Thoracic aorta (tissue), 2 donors: ENCODE results near the gene RAP1GAP2. TPM values are rescaled to one million over a fixed set of nuclear protein-coding genes. Genes with fewer than 3 reads are reported as not detected.

Source experiments
- ATAC-seq: fragments of 150-250 bp; one replicate; pipeline ENCODE4 v1.8.0; 2017; ENCODE audit warnings: low read depth; ENCODE audit not compliant: insufficient number of reproducible peaks, low FRiP score
- DNase-seq: peaks from one replicate; pipeline ENCODE4 v3.0.0-alpha.2; 2020; ENCODE audit warnings: low spot score
- H3K27ac ChIP-seq, 2 donors: fragments of 200-600 bp; sonication (generic); 1 replicate in 1 of 2; 2 replicates in 1 of 2; pipeline ENCODE4 v1.5.1; 2016; ENCODE audit warnings: mild to moderate bottlenecking in 2 of 2, moderate library complexity in 2 of 2
- H3K27me3 ChIP-seq: fragments of 200-600 bp; sonication (generic); replicated peaks from 2 replicates; pipeline ENCODE4 v1.6.0; 2016; ENCODE audit warnings: mild to moderate bottlenecking; ENCODE audit not compliant: insufficient read depth
- H3K36me3 ChIP-seq: fragments of 200-600 bp; sonication (generic); one replicate; pipeline ENCODE4 v1.5.1; 2016
- H3K4me1 ChIP-seq, 2 donors: fragments of 200-600 bp; sonication (generic); 1 replicate in 1 of 2; 2 replicates in 1 of 2; pipeline versions ENCODE4 v1.5.1 to v1.6.0; 2016; ENCODE audit warnings: low read depth in 2 of 2, mild to moderate bottlenecking in 1 of 2; ENCODE audit not compliant: control insufficient read depth in 1 of 2
- H3K4me3 ChIP-seq: fragments of 200-600 bp; sonication (generic); 2 replicates; pipeline ENCODE4 v1.5.1; 2016; ENCODE audit warnings: mild to moderate bottlenecking
- H3K9me3 ChIP-seq: fragments of 200-600 bp; sonication (generic); 2 replicates; pipeline ENCODE4 v1.5.1; 2016
- total RNA-seq, 2 donors: library from RNA; depleted of rRNA; stranded (reverse); fragments of >200 nt; gene quantifications; one replicate each; pipeline versions ENCODE4 v1.1.0 to v1.2.3, GENCODE V29; 2016
- TF ChIP-seq, protein P1 (sequence below): fragments of 200-600 bp; sonication (generic); IDR thresholded peaks from one replicate; pipeline ENCODE4 v1.5.1; 2019; ENCODE audit warnings: antibody characterized with exemption

Gene RAP1GAP2
- total RNA-seq, 2 donors from 2014 or later = 10.0 to 12.4 TPM

DNA sequence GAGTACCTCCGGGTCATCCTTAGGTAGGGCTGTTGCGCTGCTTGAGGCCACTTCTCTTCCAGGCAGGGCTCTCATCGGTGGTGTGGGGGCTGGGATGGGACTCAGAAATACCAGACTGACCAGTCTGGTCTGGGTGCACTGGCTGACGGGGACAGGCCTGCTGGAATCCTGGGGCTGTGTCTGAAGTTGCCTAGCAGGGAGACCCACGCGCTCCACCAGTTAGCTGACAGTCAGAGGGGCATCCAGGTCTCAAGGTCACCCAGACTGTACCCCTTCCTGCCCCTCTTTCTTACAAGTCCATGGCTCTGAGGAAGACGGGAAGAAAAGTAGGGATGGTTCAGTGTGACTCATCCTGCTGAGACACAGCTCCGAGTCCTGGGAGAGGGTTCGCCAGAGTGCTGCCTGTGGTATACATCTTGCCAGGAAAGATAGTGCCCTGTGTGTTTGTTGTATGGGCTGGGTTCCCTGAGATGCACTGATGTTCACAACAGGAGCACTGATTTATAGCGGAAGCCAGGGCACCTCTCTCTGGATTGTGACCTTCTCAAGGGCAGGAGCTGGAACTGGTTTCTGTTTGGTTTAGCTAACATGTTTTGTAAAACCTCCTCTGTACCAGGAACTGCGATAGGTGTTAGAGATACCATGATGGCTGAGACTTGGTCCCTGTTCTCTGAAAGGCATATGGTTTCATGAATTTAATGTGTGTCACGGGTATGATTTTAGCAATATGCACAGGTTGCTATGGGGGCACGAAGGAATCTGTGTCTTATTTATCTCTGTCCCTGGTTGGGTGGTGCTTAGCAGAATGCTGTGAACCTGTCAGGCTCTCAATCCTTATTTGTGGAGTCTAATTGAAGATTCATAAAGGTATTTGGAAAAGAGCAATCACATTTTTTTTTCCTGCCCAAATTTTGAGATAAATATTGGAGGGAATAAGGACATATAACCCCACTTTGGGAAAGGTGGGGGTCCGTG, 169.7 kb downstream of the RAP1GAP2 start:
- Histone ChIP-seq H3K27me3 (no peaks in the 10 kb centered on the region), H3K36me3 (no peaks in the 10 kb centered on the region), H3K27ac (no peak overlapping the region), H3K9me3 (no peaks in the 10 kb centered on the region), H3K4me1 (peaks cover 3 to 12% of the 10 kb centered on the region in 2 donors), H3K4me3 (no peak overlapping the region)
- TF ChIP-seq, protein P1, sequence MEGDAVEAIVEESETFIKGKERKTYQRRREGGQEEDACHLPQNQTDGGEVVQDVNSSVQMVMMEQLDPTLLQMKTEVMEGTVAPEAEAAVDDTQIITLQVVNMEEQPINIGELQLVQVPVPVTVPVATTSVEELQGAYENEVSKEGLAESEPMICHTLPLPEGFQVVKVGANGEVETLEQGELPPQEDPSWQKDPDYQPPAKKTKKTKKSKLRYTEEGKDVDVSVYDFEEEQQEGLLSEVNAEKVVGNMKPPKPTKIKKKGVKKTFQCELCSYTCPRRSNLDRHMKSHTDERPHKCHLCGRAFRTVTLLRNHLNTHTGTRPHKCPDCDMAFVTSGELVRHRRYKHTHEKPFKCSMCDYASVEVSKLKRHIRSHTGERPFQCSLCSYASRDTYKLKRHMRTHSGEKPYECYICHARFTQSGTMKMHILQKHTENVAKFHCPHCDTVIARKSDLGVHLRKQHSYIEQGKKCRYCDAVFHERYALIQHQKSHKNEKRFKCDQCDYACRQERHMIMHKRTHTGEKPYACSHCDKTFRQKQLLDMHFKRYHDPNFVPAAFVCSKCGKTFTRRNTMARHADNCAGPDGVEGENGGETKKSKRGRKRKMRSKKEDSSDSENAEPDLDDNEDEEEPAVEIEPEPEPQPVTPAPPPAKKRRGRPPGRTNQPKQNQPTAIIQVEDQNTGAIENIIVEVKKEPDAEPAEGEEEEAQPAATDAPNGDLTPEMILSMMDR = no peak
- DNase-seq (no peak), ATAC-seq (no peak)

DNA sequence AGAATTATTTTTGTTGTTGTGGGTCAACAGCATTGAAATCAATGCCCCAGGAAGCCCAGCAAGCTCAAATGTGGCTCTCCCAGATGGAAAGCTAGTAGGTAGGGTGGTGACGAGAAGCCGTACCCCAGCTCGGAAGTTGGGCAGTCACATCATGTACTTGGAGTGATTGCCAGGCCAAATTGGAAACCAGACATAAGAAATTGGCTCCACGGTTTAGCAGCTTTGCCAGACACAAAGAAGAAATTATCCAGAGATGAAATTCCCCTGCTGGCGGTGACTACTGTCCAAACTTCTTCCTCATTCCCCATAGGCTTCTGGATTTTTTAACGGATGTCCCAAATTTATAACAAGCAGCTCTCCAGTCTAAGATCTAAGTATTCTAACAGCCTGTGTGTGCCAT, 171.3 kb downstream of the RAP1GAP2 start:
- ATAC-seq = no peak
- Histone ChIP-seq H3K4me1 (peaks cover 3 to 12% of the 10 kb centered on the region in 2 donors), H3K27me3 (no peaks in the 10 kb centered on the region), H3K9me3 (no peaks in the 10 kb centered on the region), H3K4me3 (no peak overlapping the region), H3K36me3 (no peaks in the 10 kb centered on the region), H3K27ac (no peak overlapping the region)
- TF ChIP-seq, protein P1 = no peak
- no peak for DNase-seq

DNA sequence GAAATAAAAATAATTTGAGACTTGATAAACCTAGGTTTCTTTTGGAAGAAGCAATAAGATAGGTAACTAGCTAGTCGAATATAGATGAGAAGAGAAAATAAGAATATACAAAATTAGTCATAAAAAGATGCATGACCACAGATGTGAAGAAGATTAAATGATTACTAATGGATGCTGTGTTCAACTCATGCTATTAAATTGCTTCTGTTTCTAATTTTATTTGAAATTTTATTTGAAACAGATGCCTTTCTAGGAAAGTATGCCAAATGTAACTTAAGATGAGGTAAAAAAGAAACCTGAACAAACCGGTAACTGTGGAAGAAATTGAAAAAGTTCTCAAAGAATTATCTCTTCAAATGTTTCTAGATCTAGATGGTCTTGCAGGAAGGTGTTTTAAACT, 175.6 kb downstream of the RAP1GAP2 start:
- peaks cover 3 to 12% of the 10 kb centered on the region in 2 donors for H3K4me1 ChIP-seq
- no peaks in the 10 kb centered on the region for H3K9me3 ChIP-seq
- no peak for DNase-seq
- no peak overlapping the region for H3K4me3 ChIP-seq
- no peaks in the 10 kb centered on the region for H3K27me3 ChIP-seq
- no peak overlapping the region for H3K27ac ChIP-seq
- ATAC-seq = no peak
- H3K36me3 ChIP-seq = no peaks in the 10 kb centered on the region
- TF ChIP-seq, protein P1 = no peak

DNA sequence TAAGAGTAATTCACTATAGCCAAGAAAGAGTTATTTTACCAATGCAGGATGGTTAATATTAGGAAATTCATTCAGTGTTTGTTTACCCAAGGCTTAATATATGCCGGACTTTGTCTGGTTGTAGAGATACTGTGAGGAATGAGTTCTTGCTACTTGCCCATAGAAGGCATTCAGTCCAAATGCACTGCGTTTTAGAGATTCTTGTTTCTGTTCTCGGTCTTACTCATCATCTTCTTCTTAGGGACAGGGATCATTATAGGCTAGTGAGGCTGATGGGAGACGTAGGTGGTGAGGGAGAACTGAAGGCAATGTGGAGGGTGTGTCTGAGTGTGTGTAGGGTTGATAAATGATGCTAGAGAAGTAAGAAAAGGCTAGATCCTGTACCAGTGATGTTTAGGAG, 176.5 kb downstream of the RAP1GAP2 start:
- H3K4me1 ChIP-seq = peaks cover under 1 to 3% of the 10 kb centered on the region in 2 donors
- H3K4me3 ChIP-seq = no peak overlapping the region
- DNase-seq = no peak
- TF ChIP-seq, protein P1 = no peak
- ATAC-seq = no peak
- no peaks in the 10 kb centered on the region for H3K9me3 ChIP-seq
- H3K27me3 ChIP-seq = no peaks in the 10 kb centered on the region
- no peaks in the 10 kb centered on the region for H3K36me3 ChIP-seq
- no peak overlapping the region for H3K27ac ChIP-seq

DNA sequence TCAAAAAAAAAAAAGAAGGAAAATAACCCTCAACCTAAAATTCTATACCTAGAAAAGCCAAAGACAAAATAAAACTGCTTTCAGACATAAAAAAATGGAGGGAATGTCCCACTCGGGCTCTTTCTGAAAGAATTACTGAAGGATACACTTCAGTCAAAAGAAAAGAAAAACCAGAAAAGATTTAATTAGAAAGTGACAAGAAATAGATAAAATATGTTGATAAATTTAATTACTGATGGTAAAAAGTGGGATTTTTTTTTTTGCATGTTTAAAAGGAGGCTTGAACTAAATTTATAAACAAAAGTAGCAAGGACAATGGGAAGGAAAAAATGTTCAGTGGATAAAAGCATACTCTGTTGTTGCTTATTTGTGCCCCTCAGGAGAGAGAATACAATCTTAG, 178.1 kb downstream of the RAP1GAP2 start:
- DNase-seq (no peak), ATAC-seq (no peak)
- TF ChIP-seq, protein P1 = no peak
- Histone ChIP-seq H3K4me3 (no peak overlapping the region), H3K36me3 (no peaks in the 10 kb centered on the region), H3K4me1 (no peaks in the 10 kb centered on the region), H3K9me3 (no peaks in the 10 kb centered on the region), H3K27me3 (no peaks in the 10 kb centered on the region), H3K27ac (no peak overlapping the region)
